ENCODE results near the gene DMPK. TPM values are rescaled to one million over a fixed set of nuclear protein-coding genes. Genes with fewer than 3 reads are reported as not detected.

The DMPK gene
- polyA plus RNA-seq, 1 donor from 2014 or later, result 34.3 TPM

DNA sequence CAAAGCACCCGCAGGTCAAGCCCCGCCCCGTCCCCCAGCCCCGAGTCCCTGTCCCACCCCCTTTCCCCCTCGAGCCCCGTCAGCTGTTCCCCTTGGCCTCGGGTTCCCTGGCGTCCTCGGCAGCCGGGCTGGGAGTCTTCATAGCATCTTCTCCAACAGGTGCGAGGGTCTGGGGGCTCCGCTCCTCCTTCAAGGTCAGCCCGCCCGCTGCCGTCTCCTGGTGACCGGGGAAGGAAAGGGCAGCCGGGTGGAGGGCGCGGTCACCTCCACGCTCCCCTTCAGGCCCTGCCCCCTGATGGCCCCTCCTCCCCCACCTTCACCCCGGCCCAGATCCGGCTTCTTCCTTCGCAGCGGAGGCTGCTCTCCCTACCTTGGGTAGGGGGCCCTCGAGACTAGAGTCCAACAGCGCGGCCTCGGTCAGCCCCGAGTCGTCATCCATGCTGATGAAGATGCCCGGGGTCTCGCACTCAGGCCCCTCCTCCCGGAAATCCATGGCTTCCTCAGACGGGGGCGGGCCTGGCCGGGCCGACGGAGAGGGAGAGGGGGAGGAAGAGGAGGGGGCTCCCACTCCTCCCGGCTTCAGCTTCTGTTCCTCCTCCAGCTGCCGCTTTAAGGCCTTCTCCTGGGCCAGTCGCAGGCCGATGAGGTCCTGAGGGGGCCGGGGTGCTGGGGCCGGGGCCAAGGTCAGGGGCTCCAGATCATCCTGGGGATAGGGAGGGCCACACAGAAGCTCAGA is 33.4 kb upstream of the DMPK start:
- H3K27me3 ChIP-seq (ENCODE audit: insufficient read depth, low read depth, low read length), result no peaks in the 10 kb centered on the region
- H3K9ac ChIP-seq (ENCODE audit: low read length), result peak overlapping the region; percentile 31
- H3K9me3 ChIP-seq (ENCODE audit: low read length), result no peaks in the 10 kb centered on the region
- TF ChIP-seq EP300 (conservative IDR thresholded peaks at IDR 0.05; ENCODE audit: poor library complexity, severe bottlenecking), result no peak
- TF ChIP-seq EZH2 (IDR thresholded peaks at IDR 0.05; ENCODE audit: borderline replicate concordance, insufficient read depth, low read length, poor library complexity, severe bottlenecking), result no peak
- TF ChIP-seq REST (IDR thresholded peaks at IDR 0.05; ENCODE audit: borderline replicate concordance), result no peak
- no peak for TF ChIP-seq TAF1 (IDR thresholded peaks at IDR 0.05; ENCODE audit: low read depth)
- TF ChIP-seq, protein P1, sequence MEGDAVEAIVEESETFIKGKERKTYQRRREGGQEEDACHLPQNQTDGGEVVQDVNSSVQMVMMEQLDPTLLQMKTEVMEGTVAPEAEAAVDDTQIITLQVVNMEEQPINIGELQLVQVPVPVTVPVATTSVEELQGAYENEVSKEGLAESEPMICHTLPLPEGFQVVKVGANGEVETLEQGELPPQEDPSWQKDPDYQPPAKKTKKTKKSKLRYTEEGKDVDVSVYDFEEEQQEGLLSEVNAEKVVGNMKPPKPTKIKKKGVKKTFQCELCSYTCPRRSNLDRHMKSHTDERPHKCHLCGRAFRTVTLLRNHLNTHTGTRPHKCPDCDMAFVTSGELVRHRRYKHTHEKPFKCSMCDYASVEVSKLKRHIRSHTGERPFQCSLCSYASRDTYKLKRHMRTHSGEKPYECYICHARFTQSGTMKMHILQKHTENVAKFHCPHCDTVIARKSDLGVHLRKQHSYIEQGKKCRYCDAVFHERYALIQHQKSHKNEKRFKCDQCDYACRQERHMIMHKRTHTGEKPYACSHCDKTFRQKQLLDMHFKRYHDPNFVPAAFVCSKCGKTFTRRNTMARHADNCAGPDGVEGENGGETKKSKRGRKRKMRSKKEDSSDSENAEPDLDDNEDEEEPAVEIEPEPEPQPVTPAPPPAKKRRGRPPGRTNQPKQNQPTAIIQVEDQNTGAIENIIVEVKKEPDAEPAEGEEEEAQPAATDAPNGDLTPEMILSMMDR (IDR thresholded peaks at IDR 0.05; ENCODE audit: poor library complexity, severe bottlenecking), result no peak
- TF ChIP-seq POLR2AphosphoS5 (IDR thresholded peaks at IDR 0.05), result no peak
- TF ChIP-seq RAD21 (conservative IDR thresholded peaks at IDR 0.05), result no peak
- TF ChIP-seq SMC3 (conservative IDR thresholded peaks at IDR 0.05; ENCODE audit: poor library complexity), result no peak
- no peak for TF ChIP-seq MXI1 (conservative IDR thresholded peaks at IDR 0.05; ENCODE audit: poor library complexity, severe bottlenecking)
- H3F3A ChIP-seq (ENCODE audit: insufficient read depth, low read length, poor library complexity, severe bottlenecking), result no peaks in the 10 kb centered on the region
- peak overlapping the region; percentile 55 for H3K4me3 ChIP-seq (ENCODE audit: low read length)
- H4K20me1 ChIP-seq (ENCODE audit: insufficient read depth), result no peaks in the 10 kb centered on the region
- no peak overlapping the region for H2AFZ ChIP-seq (ENCODE audit: low read depth, low read length)
- no peak overlapping the region for H3K4me2 ChIP-seq (ENCODE audit: low read length)
- H3K79me2 ChIP-seq (replicated peaks; ENCODE audit: insufficient read depth, low read length), result no peaks in the 10 kb centered on the region
- no peaks in the 10 kb centered on the region for H3K36me3 ChIP-seq (ENCODE audit: insufficient read depth, low read length)
- no peak overlapping the region for H3K27ac ChIP-seq (ENCODE audit: low read length)
- H3K9me2 ChIP-seq (ENCODE audit: insufficient read depth, low read length), result no peaks in the 10 kb centered on the region

DNA sequence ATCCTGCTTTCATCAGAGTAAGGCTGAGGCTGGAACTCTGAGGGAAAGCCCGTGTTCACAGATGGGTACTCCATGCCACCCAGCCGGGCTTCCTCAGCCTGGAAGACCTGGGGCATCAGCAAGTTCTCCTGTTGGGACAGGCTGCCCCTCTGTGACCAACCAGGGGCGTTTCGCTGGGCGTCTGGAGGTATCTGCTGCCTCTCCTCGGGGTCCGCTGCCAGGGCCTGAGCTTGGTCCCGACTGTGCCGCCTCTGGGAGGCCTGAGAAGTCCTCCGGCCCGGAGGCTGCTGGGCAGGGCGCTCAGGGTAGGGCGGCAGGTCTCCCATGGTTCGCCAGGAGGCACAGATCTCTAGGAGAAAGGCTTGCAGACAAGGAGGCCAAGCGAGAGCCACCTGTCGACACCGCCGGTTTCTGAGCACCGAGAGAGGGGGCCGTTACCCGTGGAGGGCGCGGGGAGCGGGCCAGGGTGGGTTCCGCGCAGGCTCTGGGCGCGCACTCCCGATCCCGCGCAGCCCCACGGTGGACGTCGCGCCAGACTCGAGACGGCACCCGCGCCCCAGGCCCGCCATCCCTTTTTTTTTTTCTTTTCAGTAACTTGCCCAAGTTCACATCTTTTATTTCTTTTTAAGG is 32.7 kb upstream of the DMPK start, which contains the start of gene RSPH6A:
TSS of gene RSPH6A (minus strand) at position 458 of the 630 bp plus-strand sequence. CDS start at position 326, 132 bp downstream.
- no peaks in the 10 kb centered on the region for H4K20me1 ChIP-seq (ENCODE audit: insufficient read depth)
- no peak for TF ChIP-seq REST (IDR thresholded peaks at IDR 0.05; ENCODE audit: borderline replicate concordance)
- TF ChIP-seq EP300 (conservative IDR thresholded peaks at IDR 0.05; ENCODE audit: poor library complexity, severe bottlenecking), result no peak
- TF ChIP-seq POLR2AphosphoS5 (IDR thresholded peaks at IDR 0.05), result no peak
- TF ChIP-seq EZH2 (IDR thresholded peaks at IDR 0.05; ENCODE audit: borderline replicate concordance, insufficient read depth, low read length, poor library complexity, severe bottlenecking), result no peak
- TF ChIP-seq, protein P1 (IDR thresholded peaks at IDR 0.05; ENCODE audit: poor library complexity, severe bottlenecking), result no peak
- TF ChIP-seq TAF1 (IDR thresholded peaks at IDR 0.05; ENCODE audit: low read depth), result no peak
- TF ChIP-seq MXI1 (conservative IDR thresholded peaks at IDR 0.05; ENCODE audit: poor library complexity, severe bottlenecking), result no peak
- TF ChIP-seq RAD21 (conservative IDR thresholded peaks at IDR 0.05), result no peak
- TF ChIP-seq SMC3 (conservative IDR thresholded peaks at IDR 0.05; ENCODE audit: poor library complexity), result no peak
- peak within 1 kb of the TSS; percentile 55 for H3K4me3 ChIP-seq (ENCODE audit: low read length)
- H3F3A ChIP-seq (ENCODE audit: insufficient read depth, low read length, poor library complexity, severe bottlenecking), result no peaks in the 10 kb centered on the region
- no peaks in the 10 kb centered on the region for H3K27me3 ChIP-seq (ENCODE audit: insufficient read depth, low read depth, low read length)
- H3K9me3 ChIP-seq (ENCODE audit: low read length), result no peaks in the 10 kb centered on the region
- no peak within 1 kb of the TSS for H3K4me2 ChIP-seq (ENCODE audit: low read length)
- H3K79me2 ChIP-seq (replicated peaks; ENCODE audit: insufficient read depth, low read length), result no peaks in the 10 kb centered on the region
- no peak within 1 kb of the TSS for H3K27ac ChIP-seq (ENCODE audit: low read length)
- H3K9ac ChIP-seq (ENCODE audit: low read length), result peak within 1 kb of the TSS; percentile 31
- no peaks in the 10 kb centered on the region for H3K9me2 ChIP-seq (ENCODE audit: insufficient read depth, low read length)
- no peaks in the 10 kb centered on the region for H3K36me3 ChIP-seq (ENCODE audit: insufficient read depth, low read length)
- no peak within 1 kb of the TSS for H2AFZ ChIP-seq (ENCODE audit: low read depth, low read length)

All from neural cell (in vitro differentiated cells).